Lung microvascular endothelial cell (primary cell): ENCODE data around the gene NR5A2. TPM values are rescaled to one million over a fixed set of nuclear protein-coding genes. Genes with fewer than 3 reads are reported as not detected.
A peak's percentile ranks its signal among the peaks of the same experiment; 100 is the strongest.

Source experiments
- DNase-seq, 2 donors: peaks; one replicate each; pipeline versions ENCODE4 v3.0.0 to v3.0.0-alpha.2; 2010; ENCODE audit warnings: low read depth in 2 of 2
- total RNA-seq: library from RNA; depleted of rRNA; stranded (reverse); fragments of >200 nt; gene quantifications from 2 replicates; pipeline ENCODE4 v1.2.1, GENCODE V29; 2014

Gene NR5A2
- total RNA-seq, 1 donor from 2014 or later: 3.4 TPM

- DNase-seq: no peak
Observed at GRCh38 chr1:200194477-200194876, 167.0 kb downstream of the NR5A2 start.

- DNase-seq: no peak
Observed at GRCh38 chr1:200198236-200198635, 170.7 kb downstream of the NR5A2 start.

- no peak for DNase-seq
Observed at GRCh38 chr1:200205216-200205995, 177.9 kb downstream of the NR5A2 start.

GRCh38 chr1:200206340-200206739 is 178.8 kb downstream of the NR5A2 start:
- DNase-seq: peak in 1 of 2 donors; percentile 34

- no peak for DNase-seq
Observed at GRCh38 chr1:200206761-200207160, 179.3 kb downstream of the NR5A2 start.

- DNase-seq: no peak
Observed at GRCh38 chr1:200207711-200208126, 180.2 kb downstream of the NR5A2 start.

GRCh38 chr1:200211157-200211556 is 183.6 kb downstream of the NR5A2 start:
- no peak for DNase-seq

GRCh38 chr1:200213392-200213791 is 185.9 kb downstream of the NR5A2 start:
- no peak for DNase-seq

GRCh38 chr1:200213921-200214320 is 186.4 kb downstream of the NR5A2 start:
- no peak for DNase-seq

GRCh38 chr1:200215350-200215749 is 187.8 kb downstream of the NR5A2 start:
- DNase-seq: no peak

GRCh38 chr1:200217703-200218102 is 190.2 kb downstream of the NR5A2 start:
- no peak for DNase-seq

- DNase-seq: no peak
Observed at GRCh38 chr1:200221614-200222282, 194.2 kb downstream of the NR5A2 start.

GRCh38 chr1:200223207-200223606 is 195.7 kb downstream of the NR5A2 start:
- DNase-seq: no peak

- no peak for DNase-seq
Observed at GRCh38 chr1:200223613-200224012, 196.1 kb downstream of the NR5A2 start.

GRCh38 chr1:200224315-200224714 is 196.8 kb downstream of the NR5A2 start:
- DNase-seq: no peak

GRCh38 chr1:200226268-200226968 is 198.9 kb downstream of the NR5A2 start:
- peak in 1 of 2 donors; percentile 36 for DNase-seq

GRCh38 chr1:200226969-200227303 is 199.4 kb downstream of the NR5A2 start:
- no peak for DNase-seq
